GM18951 (cell line): ENCODE data around the gene FAM184A.

Experiments used
- POLR2A ChIP-seq: IDR thresholded peaks from 4 replicates; pipeline ENCODE4 v1.6.1; 2011; ENCODE audit warnings: mild to moderate bottlenecking; ENCODE audit not compliant: insufficient read length, insufficient read depth; ENCODE audit errors: extremely low read depth
- in situ Hi-C: fragments of 300-500 bp; cut with MboI; formaldehyde crosslinking; loops from one replicate; pipeline ENCODE4 v1.12.0; 2022; ENCODE audit warnings: low sequenced_read_pairs, mixed read lengths, inconsistent platforms; ENCODE audit not compliant: unreplicated experiment

Gene FAM184A, protein sequence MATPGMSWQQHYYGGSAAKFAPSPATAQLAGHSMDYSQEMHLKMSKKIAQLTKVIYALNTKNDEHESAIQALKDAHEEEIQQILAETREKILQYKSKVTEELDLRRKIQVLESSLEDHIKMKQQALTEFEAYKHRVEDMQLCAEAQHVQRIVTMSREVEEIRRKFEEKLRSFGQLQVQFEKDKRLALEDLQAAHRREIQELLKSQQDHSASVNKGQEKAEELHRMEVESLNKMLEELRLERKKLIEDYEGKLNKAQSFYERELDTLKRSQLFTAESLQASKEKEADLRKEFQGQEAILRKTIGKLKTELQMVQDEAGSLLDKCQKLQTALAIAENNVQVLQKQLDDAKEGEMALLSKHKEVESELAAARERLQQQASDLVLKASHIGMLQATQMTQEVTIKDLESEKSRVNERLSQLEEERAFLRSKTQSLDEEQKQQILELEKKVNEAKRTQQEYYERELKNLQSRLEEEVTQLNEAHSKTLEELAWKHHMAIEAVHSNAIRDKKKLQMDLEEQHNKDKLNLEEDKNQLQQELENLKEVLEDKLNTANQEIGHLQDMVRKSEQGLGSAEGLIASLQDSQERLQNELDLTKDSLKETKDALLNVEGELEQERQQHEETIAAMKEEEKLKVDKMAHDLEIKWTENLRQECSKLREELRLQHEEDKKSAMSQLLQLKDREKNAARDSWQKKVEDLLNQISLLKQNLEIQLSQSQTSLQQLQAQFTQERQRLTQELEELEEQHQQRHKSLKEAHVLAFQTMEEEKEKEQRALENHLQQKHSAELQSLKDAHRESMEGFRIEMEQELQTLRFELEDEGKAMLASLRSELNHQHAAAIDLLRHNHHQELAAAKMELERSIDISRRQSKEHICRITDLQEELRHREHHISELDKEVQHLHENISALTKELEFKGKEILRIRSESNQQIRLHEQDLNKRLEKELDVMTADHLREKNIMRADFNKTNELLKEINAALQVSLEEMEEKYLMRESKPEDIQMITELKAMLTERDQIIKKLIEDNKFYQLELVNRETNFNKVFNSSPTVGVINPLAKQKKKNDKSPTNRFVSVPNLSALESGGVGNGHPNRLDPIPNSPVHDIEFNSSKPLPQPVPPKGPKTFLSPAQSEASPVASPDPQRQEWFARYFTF

DNA sequence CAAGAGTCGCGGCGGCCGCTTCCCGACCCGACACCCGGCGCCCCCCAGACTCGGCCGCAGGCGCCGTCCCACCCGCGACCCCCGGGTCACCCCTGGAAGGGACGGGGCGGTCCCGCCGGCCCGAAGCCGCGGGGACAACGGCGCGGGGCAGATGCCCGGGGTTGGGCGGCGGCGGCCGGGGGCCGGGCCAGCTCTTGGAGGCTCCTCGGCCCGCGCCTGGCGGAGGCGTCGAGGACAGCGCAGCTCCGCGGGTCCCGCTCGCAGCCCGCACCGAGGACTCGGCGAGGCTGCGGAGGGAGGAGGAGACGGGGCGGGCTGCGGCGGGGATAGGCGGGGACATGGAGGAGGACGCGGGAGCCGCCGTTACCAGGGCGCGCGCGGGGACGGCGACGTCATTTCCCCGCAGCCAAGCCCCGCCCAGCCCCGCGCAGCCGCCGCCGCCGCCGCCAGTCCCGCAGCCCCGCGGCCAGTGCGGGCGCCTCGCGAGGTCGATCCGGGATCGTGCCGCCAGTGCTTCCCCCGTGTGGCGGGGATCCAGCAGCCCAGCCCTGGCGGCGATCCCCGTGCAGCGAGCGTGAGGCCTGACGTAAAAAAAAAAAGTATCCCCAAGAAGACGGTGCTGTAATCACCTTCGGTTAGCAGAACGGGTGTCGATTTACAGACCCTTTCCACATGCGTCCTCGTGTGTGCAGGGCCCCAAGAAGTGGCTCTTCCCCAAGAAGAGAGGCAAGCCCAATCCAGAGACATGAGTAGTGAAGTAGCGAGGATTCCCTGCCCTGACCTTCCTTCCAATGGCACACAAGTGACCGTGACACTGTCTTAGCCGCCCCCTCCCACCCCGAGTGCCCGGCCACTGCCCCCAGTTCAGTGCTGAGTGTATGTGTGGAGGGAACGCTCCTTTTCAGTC, at the start of gene FAM184A:
Gene FAM184A, minus strand, starts transcription at position 289 of the 907 bp plus-strand sequence. CDS start 365 bp downstream, outside the sequence.
- in situ Hi-C loops, result no loop called here
- TF ChIP-seq POLR2A, result no peak

DNA sequence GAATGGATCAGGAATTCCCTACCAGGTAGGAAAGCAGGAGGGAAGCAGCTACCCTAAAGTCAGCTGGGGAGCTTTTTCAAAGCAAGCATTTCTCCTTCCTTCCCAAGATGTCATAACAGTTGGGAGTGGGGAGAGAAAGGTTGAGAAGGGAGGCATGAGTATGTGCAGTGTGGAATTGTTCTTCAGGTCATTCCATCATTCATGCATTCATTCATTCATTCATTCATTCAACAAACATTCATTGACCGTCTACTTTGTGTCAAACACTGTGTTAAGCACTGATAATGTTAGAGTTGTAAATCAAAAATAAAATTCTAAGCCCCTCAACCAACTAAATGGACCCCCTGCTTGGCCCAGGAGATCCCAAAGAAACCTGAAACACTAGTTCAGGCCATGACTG, 49.2 kb upstream of the FAM184A start:
- no peak for TF ChIP-seq POLR2A
- in situ Hi-C loops, result loop anchor here (25.0 kb wide), 1 partner anchor 610 kb away; no protein-coding TSS in a partner anchor

DNA sequence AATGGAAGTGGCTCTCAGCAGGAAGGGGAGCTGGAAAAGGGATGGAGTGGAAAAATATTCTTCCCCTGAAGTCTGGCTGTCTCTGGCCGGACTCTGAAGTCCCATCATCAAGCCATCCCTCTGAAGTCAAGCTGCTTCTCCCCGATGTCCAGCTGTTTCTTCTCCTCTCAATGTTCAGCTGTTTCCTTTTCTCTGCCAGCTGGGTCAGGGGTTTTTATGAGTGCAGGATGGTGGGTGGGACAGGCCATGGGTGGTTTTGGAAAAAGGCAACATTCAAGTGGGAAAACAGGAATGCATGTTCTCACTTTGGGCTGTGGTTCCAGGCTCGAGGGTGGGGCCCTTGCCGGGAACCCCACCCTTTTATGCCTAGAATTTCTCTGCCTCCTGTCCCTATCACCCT, 48.4 kb upstream of the FAM184A start:
- in situ Hi-C loops, result loop anchor here (25.0 kb wide), 1 partner anchor 610 kb away; no protein-coding TSS in a partner anchor
- TF ChIP-seq POLR2A, result no peak

DNA sequence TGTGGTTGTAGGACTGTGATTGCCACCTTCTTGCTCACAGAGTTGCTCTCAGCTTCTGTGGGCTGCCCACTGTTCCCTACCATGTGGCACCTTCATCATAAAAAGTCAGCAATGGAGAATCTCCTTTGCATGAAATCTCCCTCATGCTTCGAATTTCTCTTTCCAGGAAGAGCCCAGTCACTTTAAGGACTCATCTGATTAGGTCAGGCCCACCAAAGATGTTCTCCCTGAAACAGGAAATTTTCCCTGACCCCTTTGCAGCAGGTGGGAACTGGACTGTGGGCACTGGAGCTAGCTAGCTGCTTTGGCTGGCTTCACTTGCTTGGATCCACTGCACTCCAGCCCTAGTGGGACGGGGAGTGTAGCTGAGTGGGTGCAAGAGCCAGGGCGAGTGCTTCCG, 47.7 kb upstream of the FAM184A start:
- TF ChIP-seq POLR2A, result no peak
- in situ Hi-C loops, result loop anchor here (25.0 kb wide), 1 partner anchor 611 kb away; no protein-coding TSS in a partner anchor

DNA sequence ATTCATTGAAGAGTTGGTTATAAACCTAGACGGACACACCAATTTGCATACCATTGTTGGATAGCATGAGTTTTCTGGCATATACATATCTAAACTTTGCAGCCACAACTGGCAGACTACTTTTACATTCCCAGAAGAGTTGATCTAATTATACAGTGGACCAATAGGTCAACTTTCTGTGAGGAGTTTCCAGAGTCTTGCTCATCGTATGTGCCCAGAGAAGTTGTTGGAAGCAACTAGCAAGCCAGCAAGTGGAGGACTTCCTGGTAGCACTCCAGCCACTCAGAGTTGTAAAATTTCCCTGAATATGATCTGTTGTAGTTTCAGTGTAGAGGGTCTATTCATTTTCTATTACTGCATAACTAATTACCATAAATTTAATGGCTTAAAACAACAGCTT, 47.1 kb upstream of the FAM184A start:
- TF ChIP-seq POLR2A, result no peak
- in situ Hi-C loops, result loop anchor here (25.0 kb wide), 1 partner anchor 612 kb away; no protein-coding TSS in a partner anchor

DNA sequence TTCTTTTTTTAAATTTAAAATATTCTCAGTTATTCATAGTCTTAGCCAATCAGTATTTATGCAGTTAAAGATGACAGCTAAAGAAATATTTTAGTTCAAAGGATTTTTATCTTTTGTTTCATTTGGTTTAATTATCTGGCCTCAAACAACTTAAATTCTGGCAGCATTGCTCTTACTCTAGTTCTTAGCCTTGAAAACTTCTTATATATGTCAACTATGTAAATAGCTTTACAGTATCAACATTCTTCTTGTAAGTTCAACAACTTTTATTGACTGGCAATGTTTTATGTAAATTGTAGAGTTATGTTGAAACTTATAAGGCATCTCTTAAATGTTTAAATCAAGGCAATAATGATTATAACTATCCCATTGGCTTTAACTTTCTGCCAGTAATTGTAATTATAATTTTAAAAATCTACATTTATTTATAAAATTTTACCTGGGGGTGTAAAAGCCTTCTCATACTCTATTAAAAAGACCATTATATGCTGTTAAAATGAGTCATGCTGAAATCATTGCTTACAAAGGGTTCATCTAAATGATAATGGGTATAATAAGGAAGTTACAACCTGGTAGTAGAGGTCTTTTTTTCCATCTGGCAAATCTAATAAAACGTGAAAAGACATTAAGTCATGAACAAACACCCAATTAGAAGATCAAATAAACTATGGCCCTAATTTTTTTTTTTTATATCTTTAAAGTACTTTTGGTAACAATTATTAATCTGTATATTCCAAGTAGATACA, 45.8 kb upstream of the FAM184A start:
- TF ChIP-seq POLR2A, result no peak

DNA sequence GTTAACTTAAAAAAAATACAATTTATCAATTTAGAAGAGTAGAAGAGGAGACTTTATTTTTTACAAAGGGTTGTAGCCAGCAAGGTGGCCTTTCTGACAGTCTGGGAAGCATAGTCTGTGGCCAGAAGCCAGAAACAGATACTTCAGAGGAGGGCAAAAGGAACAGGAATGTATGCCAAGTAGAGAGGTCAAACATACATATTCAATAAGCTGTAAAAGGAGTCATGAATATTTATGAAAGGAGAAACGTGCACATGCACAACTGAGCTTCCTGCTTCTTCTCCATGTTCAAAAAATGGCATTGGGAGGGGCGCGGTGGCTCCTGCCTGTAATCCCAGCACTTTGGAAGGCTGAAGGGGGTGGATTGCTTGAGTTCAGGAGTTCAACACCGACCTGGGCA, 43.9 kb upstream of the FAM184A start:
- in situ Hi-C loops, result loop anchor here (25.0 kb wide), 2 partner anchors 335 to 560 kb away; no protein-coding TSS in a partner anchor

More for the DNA sequence above, 45.8 kb upstream of the FAM184A start:
- in situ Hi-C loops, result loop anchor here (25.0 kb wide), 2 partner anchors 337 to 562 kb away; no protein-coding TSS in a partner anchor

DNA sequence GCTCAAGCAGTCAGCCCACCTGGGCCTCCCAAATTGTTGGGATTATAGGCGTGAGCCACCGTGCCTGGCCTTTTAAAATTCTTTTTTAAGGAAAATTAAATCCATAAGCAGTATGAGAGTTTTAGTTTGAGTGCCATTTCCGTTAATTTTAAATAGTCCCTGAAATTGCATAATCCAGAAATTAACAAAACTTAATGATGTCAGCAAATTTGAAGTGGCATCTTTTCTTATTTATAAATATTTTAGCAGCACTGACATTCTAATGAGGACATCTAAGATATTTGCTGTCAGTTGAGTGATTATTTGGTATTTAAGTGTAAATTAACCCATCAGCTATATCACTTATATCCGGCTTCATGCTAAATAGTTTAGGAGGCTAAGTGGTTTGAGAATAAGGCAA, 42.9 kb upstream of the FAM184A start:
- in situ Hi-C loops, result loop anchor here (25.0 kb wide), 2 partner anchors 334 to 559 kb away; no protein-coding TSS in a partner anchor
- no peak for TF ChIP-seq POLR2A

More for the DNA sequence above, 43.9 kb upstream of the FAM184A start:
- TF ChIP-seq POLR2A, result no peak

DNA sequence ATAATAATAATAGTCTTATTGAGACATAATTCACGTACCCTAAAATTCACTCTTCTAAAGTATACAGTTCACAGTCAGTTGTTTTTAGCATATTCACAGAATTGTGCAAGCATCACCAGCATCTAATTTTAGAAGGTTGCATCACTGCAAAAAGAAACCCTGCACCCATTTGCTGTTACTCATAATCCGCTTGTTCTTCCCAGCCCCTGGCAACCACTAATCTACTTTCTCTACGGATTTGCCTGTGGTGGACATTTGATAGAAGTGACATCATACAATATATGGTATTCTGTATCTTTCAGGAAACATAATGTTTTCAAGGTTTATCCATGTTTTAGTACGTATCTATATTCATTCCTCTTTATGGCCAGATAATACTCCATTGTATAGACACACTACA, 41.5 kb upstream of the FAM184A start:
- TF ChIP-seq POLR2A, result no peak
- in situ Hi-C loops, result loop anchor here (10.0 to 25.0 kb wide), 3 partner anchors 165 to 558 kb away; no protein-coding TSS in a partner anchor

DNA sequence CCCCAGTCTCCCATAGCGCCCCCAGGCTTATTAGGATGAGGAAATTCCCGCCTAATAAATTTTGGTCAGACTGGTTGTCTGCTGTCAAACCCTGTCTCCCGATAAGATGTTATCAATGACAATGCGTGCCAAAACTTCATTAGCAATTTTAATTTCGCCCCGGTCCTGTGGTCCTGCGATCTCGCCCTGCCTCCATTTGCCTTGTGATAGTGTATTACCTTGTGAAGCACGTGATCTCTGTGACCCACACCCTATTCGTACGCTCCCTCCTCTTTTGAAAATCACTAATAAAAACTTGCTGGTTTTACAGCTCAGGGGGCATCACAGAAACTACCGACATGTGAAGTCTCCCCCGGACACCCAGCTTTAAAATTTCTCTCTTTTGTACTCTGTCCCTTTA, 40.6 kb upstream of the FAM184A start:
- in situ Hi-C loops, result loop anchor here (10.0 to 25.0 kb wide), 3 partner anchors 164 to 557 kb away; no protein-coding TSS in a partner anchor

DNA sequence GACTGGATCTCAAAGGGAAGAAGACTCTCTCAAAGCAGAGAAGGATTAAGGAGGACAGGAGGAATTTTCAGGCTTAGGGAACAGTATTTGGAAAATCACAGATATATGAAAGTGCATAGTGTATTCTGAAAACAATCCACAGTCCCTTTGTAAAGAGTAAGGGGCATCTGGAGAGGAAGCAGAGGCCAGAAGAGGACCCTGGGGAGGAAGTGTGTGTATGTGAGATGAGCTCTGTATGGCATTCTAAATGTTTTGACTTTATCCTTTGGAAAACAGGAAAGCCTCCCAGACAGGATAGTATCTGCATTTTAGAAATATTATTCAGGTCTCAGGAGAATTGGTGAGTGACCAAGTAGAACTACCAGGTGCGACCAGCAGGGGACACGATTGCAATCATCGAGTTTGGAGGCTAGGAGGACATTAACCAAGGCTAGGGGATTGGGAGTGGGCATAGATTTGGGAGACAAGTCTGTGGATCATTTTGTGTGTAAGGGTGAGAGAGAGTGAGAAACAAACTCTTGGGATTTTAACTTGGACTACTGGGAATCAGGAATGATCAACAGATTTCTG, 38.3 kb upstream of the FAM184A start:
- in situ Hi-C loops, result loop anchor here (10.0 to 25.0 kb wide), 3 partner anchors 162 to 554 kb away; no protein-coding TSS in a partner anchor
- no peak for TF ChIP-seq POLR2A
